Lung microvascular endothelial cell (primary cell): ENCODE results near the gene ME3. TPM values are rescaled to one million over a fixed set of nuclear protein-coding genes. Genes with fewer than 3 reads are reported as not detected.

Experiments
- total RNA-seq: library from RNA; depleted of rRNA; stranded (reverse); fragments of >200 nt; gene quantifications from 2 replicates; pipeline ENCODE4 v1.2.1, GENCODE V29; 2014

ME3 gene
- total RNA-seq, 1 donor from 2014 or later = 23.6 TPM

Other genes starting within 250 kb of the ME3 start
- 71.6 and 197 TPM in 2 replicates for gene PRSS23, start 127.9 kb upstream of the ME3 start, total RNA-seq